Smooth muscle cell of the brain vasculature (primary cell): ENCODE measurements around the gene FRMD4A.
"Not testable (repeated sequence)": the region's sequence is repeated elsewhere in the genome, so short reads cannot be mapped to it uniquely, and the experiment has no call there.

Source experiments
- DNase-seq: peaks from one replicate; pipeline ENCODE4 v3.0.0-alpha.2; 2012; ENCODE audit warnings: low read depth, low spot score

Gene FRMD4A

GRCh38 chr10:13915710-13916109 lies 415.0 kb downstream of the FRMD4A start:
- no peak for DNase-seq

GRCh38 chr10:13913897-13914296 lies 416.8 kb downstream of the FRMD4A start:
- DNase-seq, result no peak

- DNase-seq, result no peak
These were observed 418.8 kb downstream of the FRMD4A start for GRCh38 chr10:13911821-13912520.

- DNase-seq, result no peak
These were observed 421.0 kb downstream of the FRMD4A start for GRCh38 chr10:13909516-13910258.

GRCh38 chr10:13908475-13908874 lies 422.2 kb downstream of the FRMD4A start:
- DNase-seq, result no peak

GRCh38 chr10:13907570-13907969 lies 423.2 kb downstream of the FRMD4A start:
- DNase-seq, result no peak

GRCh38 chr10:13905281-13905680 lies 425.4 kb downstream of the FRMD4A start:
- DNase-seq, result no peak

GRCh38 chr10:13904064-13904463 lies 426.7 kb downstream of the FRMD4A start:
- DNase-seq, result no peak

- DNase-seq, result no peak
These were observed 427.7 kb downstream of the FRMD4A start for GRCh38 chr10:13902868-13903587.

GRCh38 chr10:13899941-13900340 lies 430.8 kb downstream of the FRMD4A start:
- DNase-seq, result no peak

GRCh38 chr10:13896146-13896545 lies 434.6 kb downstream of the FRMD4A start:
- DNase-seq, result not testable (repeated sequence)

GRCh38 chr10:13894412-13895093 lies 436.2 kb downstream of the FRMD4A start:
- no peak for DNase-seq

GRCh38 chr10:13893926-13894325 lies 436.8 kb downstream of the FRMD4A start:
- DNase-seq, result no peak

- no peak for DNase-seq
These were observed 437.9 kb downstream of the FRMD4A start for GRCh38 chr10:13892871-13893270.

GRCh38 chr10:13892001-13892491 lies 438.7 kb downstream of the FRMD4A start:
- DNase-seq, result no peak

- DNase-seq, result no peak
These were observed 439.4 kb downstream of the FRMD4A start for GRCh38 chr10:13891128-13892000.

- no peak for DNase-seq
These were observed 440.2 kb downstream of the FRMD4A start for GRCh38 chr10:13890233-13891127.

GRCh38 chr10:13887761-13888160 lies 443.0 kb downstream of the FRMD4A start:
- no peak for DNase-seq

GRCh38 chr10:13885238-13885990 lies 445.3 kb downstream of the FRMD4A start:
- DNase-seq, result no peak
